H9 (cell line): ENCODE measurements around the gene ELFN2. TPM values are rescaled to one million over a fixed set of nuclear protein-coding genes. Genes with fewer than 3 reads are reported as not detected.
A peak's percentile ranks its signal among the peaks of the same experiment; 100 is the strongest.

Experiments
- DNase-seq: peaks from one replicate; pipeline ENCODE4 v3.0.0-alpha.2; 2017
- H2AFZ ChIP-seq: one replicate; pipeline ENCODE4 v1.6.1; 2013; ENCODE audit warnings: mild to moderate bottlenecking, low read length, control low read depth, moderate library complexity
- H2AK5ac ChIP-seq: 2 replicates; pipeline ENCODE4 v1.6.1; 2013; ENCODE audit warnings: low read length, control low read depth, mixed read lengths; ENCODE audit not compliant: insufficient read length
- H2BK120ac ChIP-seq: one replicate; pipeline ENCODE4 v1.6.1; 2013; ENCODE audit warnings: low read depth, mild to moderate bottlenecking, low read length, control low read depth, inconsistent platforms; ENCODE audit not compliant: poor library complexity, severe bottlenecking
- H2BK12ac ChIP-seq: 2 replicates; pipeline ENCODE4 v1.6.1; 2013; ENCODE audit warnings: low read length, control low read depth, mixed read lengths, low read depth; ENCODE audit not compliant: insufficient read length
- H2BK15ac ChIP-seq: 2 replicates; pipeline ENCODE4 v1.6.1; 2013; ENCODE audit warnings: low read depth, low read length, control low read depth
- H2BK20ac ChIP-seq: one replicate; pipeline ENCODE4 v1.6.1; 2013; ENCODE audit warnings: low read depth, mild to moderate bottlenecking, low read length, control low read depth, inconsistent platforms; ENCODE audit not compliant: poor library complexity, severe bottlenecking
- H2BK5ac ChIP-seq: 2 replicates; pipeline ENCODE4 v1.6.1; 2013; ENCODE audit warnings: low read length, control low read depth, mixed read lengths; ENCODE audit not compliant: insufficient read length
- H3K14ac ChIP-seq: 2 replicates; pipeline ENCODE4 v1.6.1; 2013; ENCODE audit warnings: low read length, control low read depth; ENCODE audit not compliant: insufficient read depth
- H3K18ac ChIP-seq: 2 replicates; pipeline ENCODE4 v1.6.1; 2013; ENCODE audit warnings: low read depth, mild to moderate bottlenecking, mixed read lengths, low read length, control low read depth; ENCODE audit not compliant: insufficient read length
- H3K23ac ChIP-seq: 2 replicates; pipeline ENCODE4 v1.6.1; 2013; ENCODE audit warnings: low read length, control low read depth, mixed read lengths, low read depth; ENCODE audit not compliant: insufficient read length
- H3K23me2 ChIP-seq: 2 replicates; pipeline ENCODE4 v1.6.1; 2013; ENCODE audit warnings: low read depth, mild to moderate bottlenecking, mixed read lengths, low read length, control low read depth; ENCODE audit not compliant: insufficient read length, poor library complexity, severe bottlenecking
- H3K27ac ChIP-seq: 2 replicates; pipeline ENCODE4 v1.5.1; 2013; ENCODE audit warnings: low read length, control low read depth, mixed read lengths, low read depth; ENCODE audit not compliant: insufficient read length
- H3K27me3 ChIP-seq: 2 replicates; pipeline ENCODE4 v1.6.1; 2013; ENCODE audit warnings: low read length, control low read depth, inconsistent platforms; ENCODE audit not compliant: insufficient read depth
- H3K4ac ChIP-seq: 2 replicates; pipeline ENCODE4 v1.6.1; 2013; ENCODE audit warnings: low read depth, mild to moderate bottlenecking, control low read depth, inconsistent platforms, low read length, moderate library complexity
- H3K4me1 ChIP-seq: 2 replicates; pipeline ENCODE4 v1.6.1; 2013; ENCODE audit warnings: low read length, control low read depth, inconsistent platforms; ENCODE audit not compliant: insufficient read depth
- H3K4me2 ChIP-seq: 2 replicates; pipeline ENCODE4 v1.6.1; 2013; ENCODE audit warnings: low read length, control low read depth, mixed read lengths; ENCODE audit not compliant: insufficient read length, insufficient read depth
- H3K56ac ChIP-seq: 2 replicates; pipeline ENCODE4 v1.6.1; 2013; ENCODE audit warnings: low read depth, mild to moderate bottlenecking, mixed read lengths, low read length, control low read depth; ENCODE audit not compliant: insufficient read length
- H3K79me1 ChIP-seq: 2 replicates; pipeline ENCODE4 v1.6.1; 2013; ENCODE audit warnings: low read depth, mild to moderate bottlenecking, moderate library complexity, low read length, control low read depth, inconsistent platforms; ENCODE audit not compliant: insufficient read depth, poor library complexity, severe bottlenecking
- H3K79me2 ChIP-seq: 2 replicates; pipeline ENCODE4 v1.6.1; 2013; ENCODE audit warnings: low read length, control low read depth, inconsistent platforms; ENCODE audit not compliant: insufficient read depth
- H3K9ac ChIP-seq: 2 replicates; pipeline ENCODE4 v1.6.1; 2013; ENCODE audit warnings: low read length, control low read depth, mixed read lengths; ENCODE audit not compliant: insufficient read length; ENCODE audit errors: extremely low read depth
- H3K9me3 ChIP-seq: one replicate; pipeline ENCODE4 v1.6.1; 2013; ENCODE audit warnings: low read depth, low read length, inconsistent platforms; ENCODE audit not compliant: control insufficient read depth
- H3T11ph ChIP-seq: one replicate; pipeline ENCODE4 v1.6.1; 2013; ENCODE audit warnings: mild to moderate bottlenecking, low read length, control low read depth, inconsistent platforms
- H4K20me1 ChIP-seq: one replicate; pipeline ENCODE4 v1.6.1; 2013; ENCODE audit not compliant: control insufficient read depth, insufficient read length, insufficient read depth
- H4K5ac ChIP-seq: 2 replicates; pipeline ENCODE4 v1.6.1; 2013; ENCODE audit warnings: low read depth, mild to moderate bottlenecking, mixed read lengths, low read length, control low read depth; ENCODE audit not compliant: insufficient read length
- H4K8ac ChIP-seq: replicated peaks from 2 replicates; pipeline ENCODE4 v1.6.1; 2013; ENCODE audit warnings: low read length, control low read depth, mixed read lengths, low read depth; ENCODE audit not compliant: insufficient read length
- H4K91ac ChIP-seq: 2 replicates; pipeline ENCODE4 v1.6.1; 2013; ENCODE audit warnings: low read depth, mild to moderate bottlenecking, moderate library complexity, mixed read lengths, low read length, control low read depth; ENCODE audit not compliant: insufficient read length
- H3K27ac Mint-ChIP-seq, 3 experiments: 2 replicates in 2 of 3; 3 replicates in 1 of 3; pipeline ENCODE4 v1.8.0; 2020 to 2021; ENCODE audit warnings: mixed read lengths in 3 of 3, mild to moderate bottlenecking in 1 of 3, moderate library complexity in 1 of 3
- H3K27me3 Mint-ChIP-seq: 2 replicates; pipeline ENCODE4 v1.8.0; 2021; ENCODE audit warnings: low read depth, mild to moderate bottlenecking, moderate library complexity, mixed read lengths
- H3K36me3 Mint-ChIP-seq, 3 experiments: 2 replicates in 2 of 3; 3 replicates in 1 of 3; pipeline ENCODE4 v1.8.0; 2020 to 2021; ENCODE audit warnings: low read depth in 3 of 3, mixed read lengths in 3 of 3; ENCODE audit not compliant: insufficient read depth in 1 of 3
- H3K4me1 Mint-ChIP-seq, 2 experiments: 2 replicates each; pipeline ENCODE4 v1.8.0; 2020; ENCODE audit warnings: mixed read lengths in 2 of 2
- H3K4me3 Mint-ChIP-seq, 2 experiments: 2 replicates in 1 of 2; 3 replicates in 1 of 2; pipeline ENCODE4 v1.8.0; 2020 to 2021; ENCODE audit warnings: mild to moderate bottlenecking in 2 of 2, mixed read lengths in 2 of 2, moderate library complexity in 1 of 2
- H3K9me3 Mint-ChIP-seq, 2 experiments: 2 replicates in 1 of 2; 3 replicates in 1 of 2; pipeline ENCODE4 v1.8.0; 2020; ENCODE audit warnings: mild to moderate bottlenecking in 2 of 2, mixed read lengths in 2 of 2, moderate library complexity in 1 of 2
- WGBS: extraction: QIAGEN DNeasy Blood & Tissue Kit; methylation state at CpG from one replicate; pipeline ENCODE4 v1.1.7; 2013; ENCODE audit warnings: missing lambda C conversion rate, low lambda C conversion rate, mixed read lengths; ENCODE audit not compliant: insufficient read length; ENCODE audit errors: extremely low coverage; 5-methylcytosine and 5-hydroxymethylcytosine counted together
- total RNA-seq: library from RNA; stranded (reverse); gene quantifications from 2 replicates; pipeline ENCODE4 v1.2.1, GENCODE V29; 2021
- TF ChIP-seq, protein P1 (sequence below): fragments of 200-600 bp; sonication (generic); conservative IDR thresholded peaks from 3 replicates; pipeline ENCODE4 v1.8.0; 2021; ENCODE audit warnings: antibody characterized with exemption, mild to moderate bottlenecking

ELFN2 gene
- total RNA-seq, 1 experiment from 2014 or later: 0.70 TPM

- Histone ChIP-seq H3K14ac (no peak overlapping the region), H2BK20ac (no peak overlapping the region), H4K8ac (no peak overlapping the region), H3K4me1 (no peaks in the 10 kb centered on the region), H3K4me2 (no peak overlapping the region), H3K27me3 (no peaks in the 10 kb centered on the region), H3K23me2 (no peaks in the 10 kb centered on the region), H2BK12ac (no peak overlapping the region), H3K9me3 (no peaks in the 10 kb centered on the region), H3K4ac (no peak overlapping the region), H3K9ac (no peak overlapping the region), H3K56ac (no peak overlapping the region), H2BK5ac (no peak overlapping the region), H2BK120ac (no peak overlapping the region), H2AFZ (no peak overlapping the region), H3K23ac (no peak overlapping the region), H2AK5ac (no peak overlapping the region), H3K27ac (no peak overlapping the region), H4K5ac (no peak overlapping the region), H3K79me1 (no peaks in the 10 kb centered on the region), H4K91ac (no peak overlapping the region), H3K18ac (no peak overlapping the region), H3T11ph (no peak overlapping the region), H2BK15ac (no peak overlapping the region), H3K79me2 (no peaks in the 10 kb centered on the region), H4K20me1 (no peaks in the 10 kb centered on the region)
- H3K36me3 Mint-ChIP-seq: peaks cover 0 to 14% (median 0%) of the 10 kb centered on the region in 3 experiments; a peak in 4 of 7 replicates
- WGBS: no CpG with 5 or more reads among the region's 21 CpGs
- no peak overlapping the region for H3K4me3 Mint-ChIP-seq
- H3K9me3 Mint-ChIP-seq: peaks cover 2 to 16% of the 10 kb centered on the region in 2 experiments; a peak in 3 of 5 replicates
- DNase-seq: no peak
- TF ChIP-seq, protein P1, sequence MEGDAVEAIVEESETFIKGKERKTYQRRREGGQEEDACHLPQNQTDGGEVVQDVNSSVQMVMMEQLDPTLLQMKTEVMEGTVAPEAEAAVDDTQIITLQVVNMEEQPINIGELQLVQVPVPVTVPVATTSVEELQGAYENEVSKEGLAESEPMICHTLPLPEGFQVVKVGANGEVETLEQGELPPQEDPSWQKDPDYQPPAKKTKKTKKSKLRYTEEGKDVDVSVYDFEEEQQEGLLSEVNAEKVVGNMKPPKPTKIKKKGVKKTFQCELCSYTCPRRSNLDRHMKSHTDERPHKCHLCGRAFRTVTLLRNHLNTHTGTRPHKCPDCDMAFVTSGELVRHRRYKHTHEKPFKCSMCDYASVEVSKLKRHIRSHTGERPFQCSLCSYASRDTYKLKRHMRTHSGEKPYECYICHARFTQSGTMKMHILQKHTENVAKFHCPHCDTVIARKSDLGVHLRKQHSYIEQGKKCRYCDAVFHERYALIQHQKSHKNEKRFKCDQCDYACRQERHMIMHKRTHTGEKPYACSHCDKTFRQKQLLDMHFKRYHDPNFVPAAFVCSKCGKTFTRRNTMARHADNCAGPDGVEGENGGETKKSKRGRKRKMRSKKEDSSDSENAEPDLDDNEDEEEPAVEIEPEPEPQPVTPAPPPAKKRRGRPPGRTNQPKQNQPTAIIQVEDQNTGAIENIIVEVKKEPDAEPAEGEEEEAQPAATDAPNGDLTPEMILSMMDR: no peak
- H3K27ac Mint-ChIP-seq: peak overlapping the region in 1 of 3 experiments; percentile 21; a peak in 1 of 7 replicates
- H3K4me1 Mint-ChIP-seq: peaks cover 12 to 38% of the 10 kb centered on the region in 2 experiments
- H3K27me3 Mint-ChIP-seq: peaks cover 16% of the 10 kb centered on the region
Observed at GRCh38 chr22:37454857-37455686, 27.8 kb upstream of the ELFN2 start.
